ENCODE data around the gene OTUD1.
A peak's percentile ranks its signal among the peaks of the same experiment; 100 is the strongest.
"Not testable (repeated sequence)": the region's sequence is repeated elsewhere in the genome, so short reads cannot be mapped to it uniquely, and the experiment has no call there.

OTUD1 gene, protein sequence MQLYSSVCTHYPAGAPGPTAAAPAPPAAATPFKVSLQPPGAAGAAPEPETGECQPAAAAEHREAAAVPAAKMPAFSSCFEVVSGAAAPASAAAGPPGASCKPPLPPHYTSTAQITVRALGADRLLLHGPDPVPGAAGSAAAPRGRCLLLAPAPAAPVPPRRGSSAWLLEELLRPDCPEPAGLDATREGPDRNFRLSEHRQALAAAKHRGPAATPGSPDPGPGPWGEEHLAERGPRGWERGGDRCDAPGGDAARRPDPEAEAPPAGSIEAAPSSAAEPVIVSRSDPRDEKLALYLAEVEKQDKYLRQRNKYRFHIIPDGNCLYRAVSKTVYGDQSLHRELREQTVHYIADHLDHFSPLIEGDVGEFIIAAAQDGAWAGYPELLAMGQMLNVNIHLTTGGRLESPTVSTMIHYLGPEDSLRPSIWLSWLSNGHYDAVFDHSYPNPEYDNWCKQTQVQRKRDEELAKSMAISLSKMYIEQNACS
- long read RNA-seq, partial matches to known transcripts, result 0 of 1 reads
- long read RNA-seq, other reads (novel, unspliced or antisense), result 0 of 1 reads

- DNase-seq (ENCODE audit: low read depth in 1 of 2, low spot score in 1 of 2), result peak; percentile 66 to 76
- TF ChIP-seq POLR2AphosphoS5 (IDR thresholded peaks at IDR 0.05; ENCODE audit: low read depth) (no peak), REST (IDR thresholded peaks at IDR 0.05; ENCODE audit: insufficient replicate concordance, low read depth) (no peak), SPI1 (IDR thresholded peaks at IDR 0.05; ENCODE audit: borderline replicate concordance, low read depth) (no peak), GABPA (IDR thresholded peaks at IDR 0.05; ENCODE audit: low read depth) (no peak)
- TF ChIP-seq, protein P1, sequence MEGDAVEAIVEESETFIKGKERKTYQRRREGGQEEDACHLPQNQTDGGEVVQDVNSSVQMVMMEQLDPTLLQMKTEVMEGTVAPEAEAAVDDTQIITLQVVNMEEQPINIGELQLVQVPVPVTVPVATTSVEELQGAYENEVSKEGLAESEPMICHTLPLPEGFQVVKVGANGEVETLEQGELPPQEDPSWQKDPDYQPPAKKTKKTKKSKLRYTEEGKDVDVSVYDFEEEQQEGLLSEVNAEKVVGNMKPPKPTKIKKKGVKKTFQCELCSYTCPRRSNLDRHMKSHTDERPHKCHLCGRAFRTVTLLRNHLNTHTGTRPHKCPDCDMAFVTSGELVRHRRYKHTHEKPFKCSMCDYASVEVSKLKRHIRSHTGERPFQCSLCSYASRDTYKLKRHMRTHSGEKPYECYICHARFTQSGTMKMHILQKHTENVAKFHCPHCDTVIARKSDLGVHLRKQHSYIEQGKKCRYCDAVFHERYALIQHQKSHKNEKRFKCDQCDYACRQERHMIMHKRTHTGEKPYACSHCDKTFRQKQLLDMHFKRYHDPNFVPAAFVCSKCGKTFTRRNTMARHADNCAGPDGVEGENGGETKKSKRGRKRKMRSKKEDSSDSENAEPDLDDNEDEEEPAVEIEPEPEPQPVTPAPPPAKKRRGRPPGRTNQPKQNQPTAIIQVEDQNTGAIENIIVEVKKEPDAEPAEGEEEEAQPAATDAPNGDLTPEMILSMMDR (IDR thresholded peaks at IDR 0.05; ENCODE audit: insufficient read depth, low read length), result no peak
- Histone ChIP-seq H3K27me3 (ENCODE audit: insufficient read depth, poor library complexity, severe bottlenecking) (no peaks in the 10 kb centered on the region), H3K4me3 (replicated peaks; ENCODE audit: insufficient read depth, low read length) (peak within 1 kb of the TSS; percentile 60), H3K27ac (replicated peaks) (peak within 1 kb of the TSS; percentile 61)
Observed at GRCh38 chr10:23438547-23439451, at the start of gene OTUD1. TSS of gene OTUD1 (plus strand) at chr10:23439075. CDS start at chr10:23439458, 383 bp downstream.

DNA sequence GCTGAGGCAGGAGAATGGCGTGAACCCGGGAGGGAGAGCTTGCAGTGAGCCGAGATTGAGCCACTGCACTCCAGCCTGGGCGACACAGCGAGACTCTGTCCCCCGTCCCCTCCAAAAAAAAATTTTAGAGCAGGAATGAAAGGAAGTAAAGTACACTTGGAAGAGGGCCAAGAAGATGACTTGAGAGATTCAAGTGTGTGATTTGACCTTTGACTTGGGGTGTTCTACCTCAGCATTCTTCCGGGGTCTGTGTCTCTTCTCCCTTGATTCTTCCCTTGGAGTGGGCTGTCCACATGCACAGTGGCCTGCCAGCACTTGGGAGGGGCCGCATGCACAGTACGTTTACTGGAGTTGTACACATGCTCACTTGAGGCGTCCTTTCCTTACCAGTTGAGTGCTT is 48.5 kb upstream of the OTUD1 start:
- not testable (repeated sequence) for DNase-seq (ENCODE audit: low read depth in 1 of 2, low spot score in 1 of 2); H3K27ac ChIP-seq (replicated peaks); H3K27me3 ChIP-seq (ENCODE audit: insufficient read depth, poor library complexity, severe bottlenecking); H3K4me3 ChIP-seq (replicated peaks; ENCODE audit: insufficient read depth, low read length)

DNA sequence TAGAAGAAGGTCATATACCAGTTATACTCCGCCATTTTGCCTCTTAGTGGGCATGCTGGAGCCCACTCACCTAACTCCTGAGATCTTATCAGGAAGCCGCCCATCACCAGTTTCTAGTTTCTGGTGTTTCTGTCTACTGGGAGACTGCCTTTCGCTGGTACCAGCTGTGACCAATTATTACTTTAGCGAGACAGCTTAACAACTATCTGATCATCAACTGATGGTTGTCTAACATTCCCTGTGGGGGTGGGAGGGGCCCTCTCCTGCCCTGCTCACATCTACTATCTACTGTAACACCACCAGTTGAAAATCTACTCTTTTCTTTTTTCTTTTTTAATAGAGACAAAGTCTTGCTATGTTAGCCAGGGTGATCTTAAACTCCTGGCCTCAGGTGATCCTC is 48.1 kb upstream of the OTUD1 start:
- TF ChIP-seq, protein P1 (IDR thresholded peaks at IDR 0.05; ENCODE audit: insufficient read depth, low read length), result no peak
- TF ChIP-seq GABPA (IDR thresholded peaks at IDR 0.05; ENCODE audit: low read depth) (no peak), SPI1 (IDR thresholded peaks at IDR 0.05; ENCODE audit: borderline replicate concordance, low read depth) (no peak), REST (IDR thresholded peaks at IDR 0.05; ENCODE audit: insufficient replicate concordance, low read depth) (no peak), POLR2AphosphoS5 (IDR thresholded peaks at IDR 0.05; ENCODE audit: low read depth) (no peak)

DNA sequence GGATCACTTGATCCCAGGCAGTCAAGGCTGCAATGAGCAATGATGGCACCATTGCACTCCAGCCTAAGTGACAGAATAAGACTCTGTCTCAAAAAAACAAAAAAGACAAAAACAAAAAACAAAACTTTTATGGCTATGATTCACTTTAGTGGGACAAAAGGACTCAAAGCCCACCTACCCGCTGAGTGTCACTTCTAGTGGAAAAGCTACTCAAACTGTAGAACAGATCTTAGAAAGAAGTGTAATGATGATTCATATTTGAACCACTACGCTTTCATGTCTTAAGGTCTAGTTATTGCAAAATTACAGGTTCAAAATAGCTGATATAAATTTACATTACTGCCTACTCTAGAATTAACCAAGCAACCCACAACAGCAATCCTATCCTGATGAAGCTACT is 47.1 kb upstream of the OTUD1 start:
- Histone ChIP-seq H3K27me3 (ENCODE audit: insufficient read depth, poor library complexity, severe bottlenecking) (no peaks in the 10 kb centered on the region), H3K4me3 (replicated peaks; ENCODE audit: insufficient read depth, low read length) (no peak overlapping the region), H3K27ac (replicated peaks) (no peak overlapping the region)
- TF ChIP-seq SPI1 (IDR thresholded peaks at IDR 0.05; ENCODE audit: borderline replicate concordance, low read depth) (no peak), REST (IDR thresholded peaks at IDR 0.05; ENCODE audit: insufficient replicate concordance, low read depth) (no peak), POLR2AphosphoS5 (IDR thresholded peaks at IDR 0.05; ENCODE audit: low read depth) (no peak), GABPA (IDR thresholded peaks at IDR 0.05; ENCODE audit: low read depth) (no peak)
- TF ChIP-seq, protein P1 (IDR thresholded peaks at IDR 0.05; ENCODE audit: insufficient read depth, low read length), result no peak
- no peak for DNase-seq (ENCODE audit: low read depth in 1 of 2, low spot score in 1 of 2)

More for the DNA sequence above, 48.1 kb upstream of the OTUD1 start:
- Histone ChIP-seq H3K4me3 (replicated peaks; ENCODE audit: insufficient read depth, low read length) (no peak overlapping the region), H3K27ac (replicated peaks) (no peak overlapping the region), H3K27me3 (ENCODE audit: insufficient read depth, poor library complexity, severe bottlenecking) (no peaks in the 10 kb centered on the region)
- DNase-seq (ENCODE audit: low read depth in 1 of 2, low spot score in 1 of 2), result no peak

All from HL-60 (cell line).